HUDEP-2 (cell line): ENCODE measurements around the gene ANGPTL8.

ENCODE experiments used
- DNase-seq, 76 experiments: peaks; one replicate each; lab custom pipeline; 2025; ENCODE audit not compliant: unreplicated experiment in 76 of 76; lab: John Stamatoyannopoulos, UW

Gene ANGPTL8, protein sequence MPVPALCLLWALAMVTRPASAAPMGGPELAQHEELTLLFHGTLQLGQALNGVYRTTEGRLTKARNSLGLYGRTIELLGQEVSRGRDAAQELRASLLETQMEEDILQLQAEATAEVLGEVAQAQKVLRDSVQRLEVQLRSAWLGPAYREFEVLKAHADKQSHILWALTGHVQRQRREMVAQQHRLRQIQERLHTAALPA

GRCh38 chr19:11239377-11240000 lies at the start of gene ANGPTL8:
ANGPTL8 (plus strand) TSS chr19:11239619; CDS start chr19:11239638, 19 bp downstream.
- DNase-seq = no peak

DNA sequence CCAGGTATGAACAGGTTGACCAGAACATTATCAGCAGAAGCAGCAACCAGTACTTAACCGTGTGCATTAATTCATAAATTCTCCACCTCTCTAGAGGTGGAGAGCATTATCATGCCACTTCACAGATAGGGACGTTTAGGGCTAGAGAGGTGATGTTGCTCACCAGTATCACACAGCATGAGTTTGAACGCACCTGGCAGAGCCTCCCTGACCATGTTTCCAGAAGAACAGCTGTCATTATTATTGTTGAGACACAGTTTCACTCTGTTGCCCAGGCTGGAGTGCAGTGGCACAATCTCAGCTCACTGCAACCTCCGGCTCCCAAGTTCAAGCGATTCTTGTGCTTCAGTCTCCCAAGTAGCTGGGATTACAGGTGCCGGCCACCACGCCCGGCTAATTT lies 48.9 kb upstream of the ANGPTL8 start:
- no peak for DNase-seq

GRCh38 chr19:11191273-11191755 lies 48.1 kb upstream of the ANGPTL8 start:
- peak in 19 of 76 experiments; percentile 13 to 44 (median 22) for DNase-seq

DNA sequence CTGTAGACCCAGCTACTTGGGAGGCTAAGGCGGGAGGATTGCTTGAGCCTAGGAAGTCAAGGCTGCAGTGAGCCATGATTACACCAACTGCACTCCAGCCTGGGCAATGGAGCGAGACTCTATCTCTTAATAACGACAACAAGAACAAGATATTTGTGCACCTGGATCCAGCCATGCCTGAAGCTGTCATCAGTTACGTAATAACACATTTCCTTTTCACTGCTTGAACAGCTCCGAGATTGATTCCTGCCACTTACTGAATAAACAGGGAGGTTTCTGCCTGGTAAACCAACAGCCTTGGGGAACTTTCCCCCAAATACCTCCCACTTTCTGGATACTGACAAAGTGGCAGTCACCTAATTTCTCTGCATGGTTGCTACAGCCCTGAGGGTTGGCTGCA lies 47.5 kb upstream of the ANGPTL8 start:
- no peak for DNase-seq

DNA sequence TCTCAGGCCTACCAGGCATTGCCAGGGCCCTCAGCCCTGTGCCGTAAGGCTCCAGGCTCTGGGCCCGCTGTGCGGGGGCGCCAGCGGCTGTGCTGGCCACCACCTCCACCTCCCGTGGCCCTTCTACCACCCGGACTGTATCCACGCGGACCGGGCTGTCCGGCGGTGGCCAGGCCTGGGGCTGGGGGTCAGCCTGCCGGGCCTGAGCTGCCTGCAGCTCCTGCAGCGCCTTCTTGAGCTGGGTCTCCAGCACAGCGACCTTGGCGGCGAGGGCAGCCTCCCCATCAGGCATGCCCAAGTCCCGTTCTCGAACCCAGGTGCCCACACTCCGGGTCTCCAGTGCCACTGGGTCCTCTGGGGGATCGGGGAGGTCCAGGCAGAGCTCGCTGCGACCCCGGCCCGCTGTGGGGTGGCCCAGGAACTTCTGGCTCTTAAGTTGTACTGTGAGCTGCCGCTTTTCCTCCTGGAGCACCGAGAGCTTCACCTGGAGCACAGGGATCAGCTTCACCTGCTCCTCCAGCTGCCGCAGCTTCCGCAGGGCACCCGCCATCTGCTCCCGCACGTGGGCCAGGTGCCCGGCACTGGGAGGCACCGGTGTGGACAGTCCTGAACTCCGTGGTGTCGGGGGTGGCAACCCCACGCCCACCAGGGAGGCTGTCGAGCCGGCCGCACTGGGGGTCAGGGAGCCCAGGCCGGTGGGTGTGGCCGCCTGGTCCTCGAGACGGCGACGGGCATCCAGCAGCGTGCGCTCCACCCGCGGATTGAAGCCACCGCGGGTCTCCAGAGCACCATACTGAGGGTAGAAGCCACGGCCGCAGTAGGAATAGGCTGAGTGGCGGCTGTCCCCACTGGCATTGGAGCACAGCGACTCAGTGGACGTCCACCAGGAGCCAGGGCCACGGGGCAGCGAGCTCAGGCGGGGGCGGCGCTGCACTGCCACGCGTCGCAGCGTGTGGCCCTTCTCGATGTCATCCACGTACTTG lies 46.2 kb upstream of the ANGPTL8 start:
- DNase-seq = no peak

DNA sequence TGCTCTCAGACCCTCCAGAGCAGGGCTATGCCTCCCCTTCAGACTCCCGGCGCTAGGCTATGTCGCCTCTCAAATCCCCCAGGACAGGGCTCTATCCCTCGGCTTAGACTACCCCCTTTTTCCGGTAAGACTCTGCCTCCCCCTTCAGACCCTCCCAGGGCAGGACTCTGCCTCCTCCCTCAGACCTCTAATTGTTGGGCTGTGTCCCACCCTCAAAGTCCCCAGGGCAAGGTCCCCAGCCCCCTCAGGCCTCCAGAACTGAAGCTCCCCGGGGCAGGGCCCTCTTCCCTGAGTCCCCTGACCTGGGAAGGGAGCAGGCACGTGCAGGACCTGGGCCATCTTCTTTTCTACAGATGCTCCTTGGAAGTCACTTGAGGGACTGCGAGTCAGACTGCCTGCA lies 45.2 kb upstream of the ANGPTL8 start:
- DNase-seq = no peak

DNA sequence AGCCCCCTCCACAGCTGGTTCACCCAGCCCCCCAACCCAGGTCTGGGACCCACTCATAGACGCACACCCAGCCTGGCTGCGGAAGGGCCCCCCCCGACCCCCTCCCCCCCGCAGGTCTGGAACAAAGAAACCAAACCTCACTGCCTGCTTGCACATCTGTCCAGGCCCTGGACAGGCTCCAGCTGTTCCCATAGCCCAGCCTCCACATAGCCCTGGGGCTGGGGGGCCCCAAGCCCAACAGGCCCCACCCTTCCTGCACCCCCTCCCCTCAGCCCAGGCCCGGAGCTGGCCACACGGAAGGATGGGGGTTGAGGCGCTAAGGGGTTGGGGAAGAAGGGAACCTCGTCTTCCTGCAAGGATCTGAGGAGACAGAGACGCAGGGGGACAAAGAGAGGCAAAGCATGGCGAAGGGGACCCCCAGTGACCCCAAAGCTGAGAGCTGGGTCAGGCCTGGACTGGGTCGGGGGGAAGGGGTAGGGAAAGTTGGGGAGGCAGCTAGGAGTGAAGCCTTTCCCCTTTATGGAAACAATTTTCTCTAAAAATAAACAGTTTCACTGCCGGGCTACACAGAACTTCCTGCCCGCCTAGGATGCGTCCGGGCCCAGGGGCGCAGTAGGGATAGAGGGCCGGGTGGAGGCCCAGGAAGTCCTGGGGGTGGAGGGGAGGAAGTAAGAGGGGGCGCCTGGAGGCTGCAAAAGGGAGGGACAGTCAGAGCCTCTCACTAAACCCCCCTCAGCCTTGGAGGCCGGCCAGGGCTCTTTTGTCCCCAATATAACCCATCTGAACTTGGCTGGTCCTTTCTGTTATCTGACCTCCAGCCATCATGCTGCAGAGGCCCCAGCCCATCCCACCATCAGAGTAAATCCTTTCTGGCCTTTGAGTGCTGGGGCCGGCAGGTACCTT lies 44.5 kb upstream of the ANGPTL8 start:
- no peak for DNase-seq

GRCh38 chr19:11195681-11196080 lies 43.7 kb upstream of the ANGPTL8 start:
- no peak for DNase-seq

- DNase-seq = peak in 5 of 76 experiments; percentile 19 to 46 (median 29)
These were observed 42.8 kb upstream of the ANGPTL8 start for GRCh38 chr19:11196406-11197287.

GRCh38 chr19:11197291-11198174 lies 41.9 kb upstream of the ANGPTL8 start, which contains the start of gene KANK2:
KANK2 (minus strand) TSS chr19:11197545; CDS start chr19:11194511, 3,034 bp downstream.
- peak in 74 of 76 experiments; percentile 35 to 98 (median 88) for DNase-seq

- peak in 1 of 76 experiments; percentile 58 for DNase-seq
These were observed 41.3 kb upstream of the ANGPTL8 start for GRCh38 chr19:11198175-11198534.

DNA sequence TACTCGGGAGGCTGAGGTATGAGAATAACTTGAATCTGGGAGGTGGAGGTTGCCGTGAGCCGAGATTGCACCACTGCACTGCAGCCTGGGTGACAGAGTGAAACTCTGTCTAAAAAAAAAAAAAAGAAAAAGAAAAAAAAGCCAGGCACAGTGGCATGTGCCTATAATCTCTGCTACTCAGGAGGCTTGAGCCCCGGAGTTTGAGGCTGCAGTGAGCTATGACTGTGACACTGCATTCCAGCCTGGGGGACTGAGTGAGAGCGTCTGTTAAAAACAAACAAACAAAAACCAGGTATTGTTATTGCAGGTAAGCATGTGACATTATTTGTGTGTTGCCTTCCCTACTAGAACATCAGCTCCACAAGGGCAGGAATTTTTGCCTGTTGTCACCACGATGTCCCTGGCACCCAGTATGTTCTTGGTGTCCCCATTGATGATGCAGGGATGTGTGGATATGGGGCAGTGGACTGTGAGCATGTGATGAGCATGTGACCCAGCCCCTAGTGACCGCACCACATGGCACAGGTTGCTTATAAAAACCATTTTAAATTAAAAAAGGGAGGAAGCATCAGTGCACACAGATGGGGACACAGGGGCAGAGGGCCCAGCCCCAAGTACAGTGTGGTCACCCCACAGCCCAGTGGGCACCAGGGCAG lies 40.5 kb upstream of the ANGPTL8 start:
- DNase-seq = peak in 2 of 76 experiments; percentile 18 to 20

GRCh38 chr19:11199517-11199916 lies 39.9 kb upstream of the ANGPTL8 start:
- DNase-seq = no peak

DNA sequence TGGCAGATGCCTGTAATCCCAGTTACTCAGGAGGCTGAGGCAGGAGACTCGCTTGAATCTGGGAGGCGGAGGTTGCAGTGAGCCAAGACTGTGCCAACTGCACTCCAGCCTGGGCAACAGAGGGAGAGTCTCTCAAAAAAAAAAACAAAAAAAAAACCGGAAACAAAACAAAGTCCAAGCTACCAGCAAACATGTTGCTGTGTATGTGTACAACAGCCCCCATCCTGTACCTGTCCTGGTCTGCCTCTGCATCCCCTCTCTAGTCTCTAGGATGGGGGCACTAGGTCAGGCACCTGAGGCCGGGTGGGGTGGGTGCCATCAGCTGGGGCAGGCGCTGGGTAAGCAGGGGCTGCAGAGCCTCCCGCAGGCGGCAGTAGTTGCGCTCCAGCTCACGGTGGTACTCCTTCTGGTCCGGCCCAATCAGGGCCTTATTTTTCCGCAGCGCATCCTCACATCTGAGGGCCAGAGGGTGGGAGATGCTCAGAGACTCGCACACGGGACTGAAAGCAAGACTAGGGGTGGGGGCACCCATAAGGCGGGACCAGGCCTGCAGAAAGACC lies 39.3 kb upstream of the ANGPTL8 start:
- no peak for DNase-seq

GRCh38 chr19:11200931-11201330 lies 38.5 kb upstream of the ANGPTL8 start:
- no peak for DNase-seq

GRCh38 chr19:11201791-11202190 lies 37.6 kb upstream of the ANGPTL8 start:
- DNase-seq = no peak

- DNase-seq = no peak
These were observed 36.8 kb upstream of the ANGPTL8 start for GRCh38 chr19:11202488-11203193.
